Measurements from ENCODE around the gene ITPRIPL1. TPM values are rescaled to one million over a fixed set of nuclear protein-coding genes. Genes with fewer than 3 reads are reported as not detected.

The ITPRIPL1 gene
- total RNA-seq, 1 donor from 2014 or later: 4.3 TPM

GRCh38 chr2:96359310-96359709 is 34.2 kb downstream of the ITPRIPL1 start:
- Histone ChIP-seq H2AFZ (replicated peaks) (no peak overlapping the region), H3K79me2 (ENCODE audit: low read depth) (no peaks in the 10 kb centered on the region), H3K27ac (no peak overlapping the region), H3F3A (ENCODE audit: low read depth) (no peaks in the 10 kb centered on the region), H3K9ac (no peak overlapping the region), H3K36me3 (peaks cover 14% of the 10 kb centered on the region), H3K27me3 (no peaks in the 10 kb centered on the region), H3K4me2 (no peak overlapping the region), H4K20me1 (ENCODE audit: low read depth) (no peaks in the 10 kb centered on the region), H3K9me3 (ENCODE audit: low read depth) (no peaks in the 10 kb centered on the region), H3K4me1 (no peaks in the 10 kb centered on the region), H3K4me3 (no peak overlapping the region)
- Mint-ChIP-seq H3K9me3 (no peaks in the 10 kb centered on the region), H3K27me3 (ENCODE audit: insufficient read depth, low read depth) (no peaks in the 10 kb centered on the region), H3K4me3 (no peak overlapping the region), H3K36me3 (peaks cover 33% of the 10 kb centered on the region), H3K4me1 (no peaks in the 10 kb centered on the region), H3K27ac (no peak overlapping the region)
- no peak for DNase-seq (ENCODE audit: low spot score)
- TF ChIP-seq EZH2 (IDR thresholded peaks at IDR 0.05) (no peak), EZH2phosphoT487 (IDR thresholded peaks at IDR 0.05) (no peak), CTCF (IDR thresholded peaks at IDR 0.05) (peak; percentile 34)

DNA sequence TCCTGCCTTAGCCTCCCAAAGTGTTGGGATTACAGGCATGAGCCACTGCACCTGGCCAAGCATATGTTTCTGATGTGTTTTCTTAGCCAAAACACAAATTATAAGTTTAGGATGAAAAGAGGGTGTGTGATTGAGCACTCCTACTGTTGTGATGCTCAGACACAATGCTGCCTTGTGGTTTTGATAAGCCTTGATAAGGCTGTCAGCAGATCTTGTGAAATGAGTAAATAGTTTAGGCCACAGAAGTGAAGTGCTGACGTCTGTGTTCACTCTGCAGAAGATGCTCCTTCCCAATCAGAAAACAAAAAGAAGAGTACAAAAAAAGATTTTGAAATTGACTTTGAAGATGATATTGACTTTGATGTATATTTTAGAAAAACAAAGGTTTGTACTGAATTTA is 34.7 kb downstream of the ITPRIPL1 start:
- Histone ChIP-seq H3F3A (ENCODE audit: low read depth) (no peaks in the 10 kb centered on the region), H3K4me1 (no peaks in the 10 kb centered on the region), H3K27me3 (no peaks in the 10 kb centered on the region), H2AFZ (replicated peaks) (no peak overlapping the region), H4K20me1 (ENCODE audit: low read depth) (no peaks in the 10 kb centered on the region), H3K4me2 (no peak overlapping the region), H3K4me3 (no peak overlapping the region), H3K9ac (no peak overlapping the region), H3K79me2 (ENCODE audit: low read depth) (no peaks in the 10 kb centered on the region), H3K27ac (no peak overlapping the region), H3K36me3 (peaks cover 14% of the 10 kb centered on the region), H3K9me3 (ENCODE audit: low read depth) (no peaks in the 10 kb centered on the region)
- Mint-ChIP-seq H3K4me1 (no peaks in the 10 kb centered on the region), H3K27me3 (ENCODE audit: insufficient read depth, low read depth) (no peaks in the 10 kb centered on the region), H3K4me3 (no peak overlapping the region), H3K9me3 (no peaks in the 10 kb centered on the region), H3K36me3 (peaks cover 29% of the 10 kb centered on the region), H3K27ac (no peak overlapping the region)
- TF ChIP-seq EZH2phosphoT487 (IDR thresholded peaks at IDR 0.05) (no peak), EZH2 (IDR thresholded peaks at IDR 0.05) (no peak), CTCF (IDR thresholded peaks at IDR 0.05) (no peak)
- no peak for DNase-seq (ENCODE audit: low spot score)

GRCh38 chr2:96361751-96362150 is 36.6 kb downstream of the ITPRIPL1 start:
- H3K36me3 Mint-ChIP-seq: peaks cover 34% of the 10 kb centered on the region
- Histone ChIP-seq H3K4me1 (no peaks in the 10 kb centered on the region), H3K36me3 (peaks cover 14% of the 10 kb centered on the region)

More at GRCh38 chr2:96361751-96362150, 36.6 kb downstream of the ITPRIPL1 start:
- Histone ChIP-seq H2AFZ (replicated peaks) (no peak overlapping the region), H3K27me3 (no peaks in the 10 kb centered on the region), H3K4me3 (no peak overlapping the region), H4K20me1 (ENCODE audit: low read depth) (no peaks in the 10 kb centered on the region), H3K27ac (no peak overlapping the region), H3K4me2 (no peak overlapping the region), H3F3A (ENCODE audit: low read depth) (no peaks in the 10 kb centered on the region), H3K9me3 (ENCODE audit: low read depth) (no peaks in the 10 kb centered on the region), H3K79me2 (ENCODE audit: low read depth) (no peaks in the 10 kb centered on the region), H3K9ac (no peak overlapping the region)
- no peak for DNase-seq (ENCODE audit: low spot score)
- TF ChIP-seq CTCF (IDR thresholded peaks at IDR 0.05): no peak
- TF ChIP-seq EZH2phosphoT487 (IDR thresholded peaks at IDR 0.05): no peak
- H3K27me3 Mint-ChIP-seq (ENCODE audit: insufficient read depth, low read depth): no peaks in the 10 kb centered on the region
- no peaks in the 10 kb centered on the region for H3K9me3 Mint-ChIP-seq
- H3K4me3 Mint-ChIP-seq: no peak overlapping the region
- H3K4me1 Mint-ChIP-seq: no peaks in the 10 kb centered on the region
- no peak overlapping the region for H3K27ac Mint-ChIP-seq
